ENCODE data around the gene KCNQ1. TPM values are rescaled to one million over a fixed set of nuclear protein-coding genes. Genes with fewer than 3 reads are reported as not detected.
A peak's percentile ranks its signal among the peaks of the same experiment; 100 is the strongest.

Gene KCNQ1
- total RNA-seq, 2 experiments from 2014 or later: 4.3 to 9.2 TPM

- Mint-ChIP-seq H3K36me3 (no peaks in the 10 kb centered on the region), H3K4me1 (peaks cover 28% of the 10 kb centered on the region), H3K27me3 (peaks cover 21% of the 10 kb centered on the region), H3K4me3 (no peak overlapping the region), H3K9me3 (ENCODE audit: low read depth) (no peaks in the 10 kb centered on the region), H3K27ac (no peak overlapping the region)
- ATAC-seq: no peak
- peak; percentile 34 for DNase-seq
- CTCF ChIA-PET: interaction anchor here (0.6 to 1.4 kb wide), 2 partner anchors 67 to 69 kb away, joined by 3 to 5 read pairs; no protein-coding TSS in a partner anchor
These were observed 19.8 kb downstream of the KCNQ1 start for GRCh38 chr11:2464451-2465165.

GRCh38 chr11:2465202-2466068 lies 20.6 kb downstream of the KCNQ1 start:
- DNase-seq (peak; percentile 34), ATAC-seq (no peak)
- CTCF ChIA-PET: interaction anchor here (0.6 to 1.9 kb wide), 3 partner anchors 45 to 68 kb away, joined by 3 to 5 read pairs (median 5); no protein-coding TSS in a partner anchor
- no peak overlapping the region for H3K27ac Mint-ChIP-seq
- H3K4me3 Mint-ChIP-seq: no peak overlapping the region
- H3K9me3 Mint-ChIP-seq (ENCODE audit: low read depth): no peaks in the 10 kb centered on the region
- peaks cover 22% of the 10 kb centered on the region for H3K27me3 Mint-ChIP-seq
- peaks cover 26% of the 10 kb centered on the region for H3K4me1 Mint-ChIP-seq
- no peaks in the 10 kb centered on the region for H3K36me3 Mint-ChIP-seq

- CTCF ChIA-PET: interaction anchor here (1.4 to 3.8 kb wide), 4 partner anchors 45 to 161 kb away, joined by 5 to 24 read pairs (median 6); no protein-coding TSS in a partner anchor
- Mint-ChIP-seq H3K4me3 (no peak overlapping the region), H3K36me3 (no peaks in the 10 kb centered on the region), H3K27ac (no peak overlapping the region), H3K4me1 (peaks cover 26% of the 10 kb centered on the region), H3K9me3 (ENCODE audit: low read depth) (no peaks in the 10 kb centered on the region), H3K27me3 (peaks cover 22% of the 10 kb centered on the region)
- DNase-seq: peak; percentile 35
- no peak for ATAC-seq
These were observed 21.4 kb downstream of the KCNQ1 start for GRCh38 chr11:2466069-2466801.

- Mint-ChIP-seq H3K27me3 (peaks cover 22% of the 10 kb centered on the region), H3K9me3 (ENCODE audit: low read depth) (no peaks in the 10 kb centered on the region), H3K4me3 (peak overlapping the region; percentile 33), H3K27ac (peak overlapping the region; percentile 64), H3K4me1 (peaks cover 26% of the 10 kb centered on the region), H3K36me3 (no peaks in the 10 kb centered on the region)
- DNase-seq (peak; percentile 90), ATAC-seq (peak; percentile 95)
- CTCF ChIA-PET: interaction anchor here (0.6 to 3.8 kb wide), 8 partner anchors 18 to 426 kb away, joined by 3 to 24 read pairs (median 4); no protein-coding TSS in a partner anchor
These were observed 22.3 kb downstream of the KCNQ1 start for GRCh38 chr11:2466869-2467694.

GRCh38 chr11:2467695-2468055 lies 22.9 kb downstream of the KCNQ1 start:
- peak overlapping the region; percentile 64 for H3K27ac Mint-ChIP-seq
- H3K9me3 Mint-ChIP-seq (ENCODE audit: low read depth): no peaks in the 10 kb centered on the region
- no peak overlapping the region for H3K4me3 Mint-ChIP-seq
- ATAC-seq: peak; percentile 9
- CTCF ChIA-PET: interaction anchor here (0.6 to 3.8 kb wide), 7 partner anchors 18 to 425 kb away, joined by 3 to 24 read pairs (median 4); no protein-coding TSS in a partner anchor
- H3K36me3 Mint-ChIP-seq: no peaks in the 10 kb centered on the region
- no peak for DNase-seq
- peaks cover 26% of the 10 kb centered on the region for H3K4me1 Mint-ChIP-seq
- H3K27me3 Mint-ChIP-seq: peaks cover 22% of the 10 kb centered on the region

- H3K4me1 Mint-ChIP-seq: peaks cover 26% of the 10 kb centered on the region
- CTCF ChIA-PET: interaction anchor here (1.7 to 3.8 kb wide), 3 partner anchors 64 to 424 kb away, joined by 4 to 24 read pairs (median 5); no protein-coding TSS in a partner anchor
- DNase-seq: peak; percentile 33
These were observed 23.8 kb downstream of the KCNQ1 start for GRCh38 chr11:2468363-2469235.

GRCh38 chr11:2470495-2470894 lies 25.7 kb downstream of the KCNQ1 start:
- Mint-ChIP-seq H3K27ac (no peak overlapping the region), H3K36me3 (no peaks in the 10 kb centered on the region), H3K9me3 (ENCODE audit: low read depth) (no peaks in the 10 kb centered on the region), H3K27me3 (peaks cover 22% of the 10 kb centered on the region), H3K4me1 (peaks cover 26% of the 10 kb centered on the region), H3K4me3 (no peak overlapping the region)
- CTCF ChIA-PET: no interaction called here
- DNase-seq (no peak), ATAC-seq (no peak)

More at GRCh38 chr11:2468363-2469235, 23.8 kb downstream of the KCNQ1 start:
- Mint-ChIP-seq H3K4me3 (no peak overlapping the region), H3K36me3 (no peaks in the 10 kb centered on the region), H3K9me3 (ENCODE audit: low read depth) (no peaks in the 10 kb centered on the region), H3K27ac (no peak overlapping the region), H3K27me3 (peaks cover 22% of the 10 kb centered on the region)
- ATAC-seq: no peak

- H3K27ac Mint-ChIP-seq: no peak overlapping the region
- H3K9me3 Mint-ChIP-seq (ENCODE audit: low read depth): no peaks in the 10 kb centered on the region
- ATAC-seq: no peak
- CTCF ChIA-PET: no interaction called here
- no peaks in the 10 kb centered on the region for H3K36me3 Mint-ChIP-seq
- peaks cover 22% of the 10 kb centered on the region for H3K27me3 Mint-ChIP-seq
- DNase-seq: peak; percentile 37
- H3K4me3 Mint-ChIP-seq: no peak overlapping the region
- H3K4me1 Mint-ChIP-seq: peaks cover 24% of the 10 kb centered on the region
These were observed 26.4 kb downstream of the KCNQ1 start for GRCh38 chr11:2471048-2471803.

GRCh38 chr11:2471804-2472096 lies 26.9 kb downstream of the KCNQ1 start:
- Mint-ChIP-seq H3K4me3 (no peak overlapping the region), H3K27ac (no peak overlapping the region), H3K27me3 (peaks cover 22% of the 10 kb centered on the region), H3K4me1 (peaks cover 19% of the 10 kb centered on the region), H3K9me3 (ENCODE audit: low read depth) (no peaks in the 10 kb centered on the region), H3K36me3 (no peaks in the 10 kb centered on the region)
- ATAC-seq: no peak
- CTCF ChIA-PET: no interaction called here
- no peak for DNase-seq

GRCh38 chr11:2472428-2473186 lies 27.8 kb downstream of the KCNQ1 start:
- no peaks in the 10 kb centered on the region for H3K9me3 Mint-ChIP-seq (ENCODE audit: low read depth)
- peak; percentile 36 for DNase-seq
- H3K4me3 Mint-ChIP-seq: no peak overlapping the region
- no peaks in the 10 kb centered on the region for H3K36me3 Mint-ChIP-seq
- ATAC-seq: no peak
- H3K4me1 Mint-ChIP-seq: peaks cover 11% of the 10 kb centered on the region
- H3K27ac Mint-ChIP-seq: no peak overlapping the region
- H3K27me3 Mint-ChIP-seq: peaks cover 20% of the 10 kb centered on the region
- CTCF ChIA-PET: no interaction called here
